HepG2 (cell line): Measurements from ENCODE around the gene PDRG1. TPM values are rescaled to one million over a fixed set of nuclear protein-coding genes. Genes with fewer than 3 reads are reported as not detected.

Source experiments
- CSRNP1 ChIP-seq: sonication (generic); formaldehyde crosslinking; IDR thresholded peaks from 2 replicates; pipeline ENCODE4 v1.8.1; 2023; ENCODE audit warnings: mild to moderate bottlenecking, missing genetic modification reagents
- DBP ChIP-seq: sonication (generic); formaldehyde crosslinking; IDR thresholded peaks from 2 replicates; pipeline ENCODE4 v1.4.0; 2020; ENCODE audit warnings: missing genetic modification reagents; ENCODE audit errors: not compliant biosample characterization
- E2F1 ChIP-seq: sonication (generic); formaldehyde crosslinking; IDR thresholded peaks from 2 replicates; pipeline ENCODE4 v1.5.0; 2020; ENCODE audit warnings: missing genetic modification reagents
- MYNN ChIP-seq: sonication (generic); formaldehyde crosslinking; IDR thresholded peaks from 2 replicates; pipeline ENCODE4 v1.4.0; 2020; ENCODE audit warnings: mild to moderate bottlenecking, low read depth, missing genetic modification reagents
- NR2F2 ChIP-seq: IDR thresholded peaks from 2 replicates; pipeline ENCODE4 v1.6.1; 2012; ENCODE audit warnings: low read depth, inconsistent platforms, borderline replicate concordance
- SNAI1 ChIP-seq: sonication (generic); formaldehyde crosslinking; IDR thresholded peaks from 2 replicates; pipeline ENCODE4 v1.5.0; 2020; ENCODE audit warnings: mild to moderate bottlenecking, missing genetic modification reagents, borderline replicate concordance
- SP140L ChIP-seq: sonication (generic); formaldehyde crosslinking; IDR thresholded peaks from 2 replicates; pipeline ENCODE4 v1.4.0; 2020; ENCODE audit warnings: missing genetic modification reagents, borderline replicate concordance
- SUZ12 ChIP-seq: fragments of 150-350 bp; IDR thresholded peaks from 2 replicates; pipeline ENCODE4 v1.6.1; 2014; ENCODE audit warnings: low read depth, low read length
- TRIM22 ChIP-seq: fragments of 450-650 bp; IDR thresholded peaks from 2 replicates; pipeline ENCODE4 v1.6.1; 2017
- YEATS2 ChIP-seq: sonication (generic); formaldehyde crosslinking; IDR thresholded peaks from 2 replicates; pipeline ENCODE4 v1.4.0; 2020; ENCODE audit warnings: missing genetic modification reagents, borderline replicate concordance
- ZHX2 ChIP-seq, 2 experiments: sonication (generic) in 1 of 2; formaldehyde crosslinking in 1 of 2; IDR thresholded peaks; 2 replicates each; pipeline versions ENCODE4 v1.6.1 to v1.9.0; 2014 to 2022; ENCODE audit warnings: antibody characterized with exemption in 1 of 2, borderline replicate concordance in 1 of 2, inconsistent platforms in 1 of 2, low read depth in 1 of 2, missing genetic modification reagents in 1 of 2
- ZNF414 ChIP-seq: sonication (generic); formaldehyde crosslinking; IDR thresholded peaks from 2 replicates; pipeline ENCODE4 v1.5.0; 2020; ENCODE audit warnings: missing genetic modification reagents
- ZNF780A ChIP-seq: sonication (generic); formaldehyde crosslinking; IDR thresholded peaks from 2 replicates; pipeline ENCODE4 v1.8.0; 2022; ENCODE audit warnings: mild to moderate bottlenecking, missing genetic modification reagents, moderate library complexity
- ZSCAN30 ChIP-seq: sonication (generic); formaldehyde crosslinking; IDR thresholded peaks from 2 replicates; pipeline ENCODE4 v1.5.0; 2020; ENCODE audit warnings: mild to moderate bottlenecking, missing genetic modification reagents
- polyA plus RNA-seq, 8 experiments: library from polyadenylated mRNA; depleted of rRNA in 3 of 8; stranded (reverse) in 7 of 8; unstranded in 1 of 8; fragments of >200 nt; fragmentation: Illumina TruSeq in 4 of 8; extraction: Trizol in 4 of 8; gene quantifications; 2 replicates each; pipeline versions ENCODE4 v1.2.1 to v1.2.3, GENCODE V29; 2011 to 2016; ENCODE audit warnings: low read depth in 4 of 8, missing spikeins in 1 of 8, mixed read lengths in 1 of 8; ENCODE audit not compliant: insufficient read depth in 1 of 8
- total RNA-seq, 5 experiments: library from RNA; depleted of rRNA; stranded (reverse); fragments of >200 nt; fragmentation: Illumina TruSeq; extraction: Trizol; gene quantifications; 2 replicates each; pipeline ENCODE4 v1.2.3, GENCODE V29; 2016; ENCODE audit warnings: low read depth in 1 of 5

PDRG1 gene
- total and polyA plus RNA-seq, 2 of the 13 experiments (the other 11 are each of a cell fraction or from before 2014, with no cell fraction given) = 16.6 to 18.0 TPM

- TF ChIP-seq CSRNP1 (CRISPR knock-in tag) = peak; percentile 95
- peak; percentile 85; the same call in 1 of the 2 replicates for TF ChIP-seq ZSCAN30 (CRISPR knock-in tag)
- TF ChIP-seq SP140L (CRISPR knock-in tag) = peak; percentile 79; the same call in 1 of the 2 replicates
- peak; percentile 91 for TF ChIP-seq DBP (CRISPR knock-in tag)
- peak; percentile 49; the same call in 1 of the 2 replicates for TF ChIP-seq ZHX2 (IDR thresholded peaks at IDR 0.05; ENCODE audit: low read depth)
- peak; percentile 79; the same call in 1 of the 2 replicates for TF ChIP-seq ZHX2 (CRISPR knock-in tag; IDR thresholded peaks at IDR 0.05; ENCODE audit: borderline replicate concordance)
- peak; percentile 99 for TF ChIP-seq YEATS2 (CRISPR knock-in tag)
- peak; percentile 81; the same call in 1 of the 2 replicates for TF ChIP-seq ZNF414
- TF ChIP-seq TRIM22 = no peak
- TF ChIP-seq ZNF780A (CRISPR knock-in tag) = no peak
- TF ChIP-seq SNAI1 (CRISPR knock-in tag) = peak; percentile 93
- peak; percentile 40; the same call in 1 of the 2 replicates for TF ChIP-seq NR2F2
- TF ChIP-seq E2F1 (CRISPR knock-in tag) = peak; percentile 93
- TF ChIP-seq SUZ12 = no peak
- peak; percentile 71; the same call in 1 of the 2 replicates for TF ChIP-seq MYNN (CRISPR knock-in tag)
These were observed at the start of gene PDRG1 (continued) for GRCh38 chr20:31951530-31952453.
